ENCODE measurements around the gene TNP2. TPM values are rescaled to one million over a fixed set of nuclear protein-coding genes. Genes with fewer than 3 reads are reported as not detected.

The TNP2 gene
- total RNA-seq, 1 experiment from 2014 or later, result not detected

GRCh38 chr16:11292076-11292748 is 23.1 kb upstream of the TNP2 start:
- no peaks in the 10 kb centered on the region for H3K9me3 ChIP-seq (ENCODE audit: control insufficient read depth in 1 of 2, insufficient read depth in 1 of 2, low read depth in 1 of 2, low read length in 2 of 2)
- ATAC-seq, result no peak
- no peak overlapping the region for H2AFZ ChIP-seq (ENCODE audit: low read depth, low read length, poor library complexity, severe bottlenecking)
- H4K20me1 ChIP-seq (ENCODE audit: insufficient read depth), result no peaks in the 10 kb centered on the region
- no peaks in the 10 kb centered on the region for H3K36me3 ChIP-seq (ENCODE audit: control insufficient read depth in 1 of 2, insufficient read depth in 2 of 2, low read length in 2 of 2)
- H3K4me2 ChIP-seq (ENCODE audit: low read length), result no peak overlapping the region
- CTCF ChIA-PET, result interaction anchor here (0.5 to 0.7 kb wide), 2 partner anchors 34 to 330 kb away, joined by 3 to 7 read pairs; no protein-coding TSS in a partner anchor
- H3K27ac ChIP-seq (ENCODE audit: low read depth, low read length), result no peak overlapping the region
- intact Hi-C loops (cut with micrococcal nuclease), result no loop called here
- H3K79me2 ChIP-seq (ENCODE audit: insufficient read depth, low read length), result no peaks in the 10 kb centered on the region
- H3K9me2 ChIP-seq (ENCODE audit: insufficient read depth), result no peaks in the 10 kb centered on the region
- H3K4me3 ChIP-seq (replicated peaks in 1 of 2; ENCODE audit: low read depth in 1 of 2, low read length in 2 of 2), result no peak overlapping the region
- RAD21 ChIA-PET (ENCODE audit: low non-redundant PET in 1 of 2, low total read pairs in 2 of 2, uncharacterized antibody in 2 of 2, unreplicated experiment in 2 of 2), result no interaction called here
- BruUV-seq (replicated peaks), result no TSS peak
- POLR2A ChIA-PET, result no interaction called here
- TF ChIP-seq RAD21 (IDR thresholded peaks at IDR 0.05; ENCODE audit: low read depth) (no peak), ZNF274 (IDR thresholded peaks at IDR 0.05; ENCODE audit: low read depth, low read length) (no peak), ELF1 (IDR thresholded peaks at IDR 0.05; ENCODE audit: borderline replicate concordance, low read depth) (no peak), CTCF (IDR thresholded peaks at IDR 0.05 in 2 of 3, conservative IDR thresholded peaks at IDR 0.05 in 1 of 3; ENCODE audit: borderline replicate concordance in 1 of 3, insufficient read depth in 1 of 3, low read depth in 2 of 3, low read length in 2 of 3) (no peak), CEBPB (IDR thresholded peaks at IDR 0.05; ENCODE audit: low read depth) (no peak), JUND (IDR thresholded peaks at IDR 0.05) (no peak), FOSL1 (IDR thresholded peaks at IDR 0.05; ENCODE audit: low read depth) (no peak), ATF3 (IDR thresholded peaks at IDR 0.05) (no peak), EGR1 (IDR thresholded peaks at IDR 0.05; ENCODE audit: low read depth) (no peak), CBX3 (IDR thresholded peaks at IDR 0.05; ENCODE audit: low read depth) (no peak), SP1 (IDR thresholded peaks at IDR 0.05; ENCODE audit: low read depth) (no peak), SIN3A (IDR thresholded peaks at IDR 0.05; ENCODE audit: low read depth) (no peak), MAX (IDR thresholded peaks at IDR 0.05) (no peak), ZBTB33 (IDR thresholded peaks at IDR 0.05; ENCODE audit: extremely low read depth, insufficient replicate concordance, low read length) (no peak), ZFX (IDR thresholded peaks at IDR 0.05) (no peak)
- no peak overlapping the region for H3K9ac ChIP-seq (ENCODE audit: low read length)
- DNase-seq (ENCODE audit: low read depth, low spot score), result no peak
- H3K4me1 ChIP-seq (ENCODE audit: control insufficient read depth in 1 of 2, insufficient read depth in 2 of 2, low read length in 2 of 2), result no peaks in the 10 kb centered on the region
- no peaks in the 10 kb centered on the region for H3K27me3 ChIP-seq (ENCODE audit: insufficient read depth, low read length)
